Effector memory CD4-positive, alpha-beta T cell (primary cell): ENCODE measurements around the gene C17orf78.
"Not testable (repeated sequence)": the region's sequence is repeated elsewhere in the genome, so short reads cannot be mapped to it uniquely, and the experiment has no call there.

Source experiments
- DNase-seq, 3 donors: peaks; one replicate each; pipeline ENCODE4 v3.0.0-alpha.2; 2020
- H3K27ac ChIP-seq: 2 replicates; pipeline ENCODE4 v1.7.0; 2013; ENCODE audit warnings: mild to moderate bottlenecking, low read length, moderate library complexity; ENCODE audit not compliant: insufficient read depth, poor library complexity, severe bottlenecking
- H3K27me3 ChIP-seq: replicated peaks from 2 replicates; pipeline ENCODE4 v1.7.0; 2013; ENCODE audit warnings: mild to moderate bottlenecking, low read length; ENCODE audit not compliant: insufficient read depth, control insufficient read depth, poor library complexity, severe bottlenecking
- H3K36me3 ChIP-seq: 2 replicates; pipeline ENCODE4 v1.7.0; 2013; ENCODE audit warnings: mild to moderate bottlenecking, low read length, moderate library complexity; ENCODE audit not compliant: control insufficient read depth, insufficient read depth
- H3K4me1 ChIP-seq: 2 replicates; pipeline ENCODE4 v1.7.0; 2013; ENCODE audit warnings: low read length, mild to moderate bottlenecking; ENCODE audit not compliant: control insufficient read depth, insufficient read depth, poor library complexity, severe bottlenecking
- H3K4me3 ChIP-seq: 2 replicates; pipeline ENCODE4 v1.7.0; 2013; ENCODE audit warnings: low read length, low read depth, mild to moderate bottlenecking; ENCODE audit not compliant: insufficient read depth, poor library complexity, severe bottlenecking
- H3K9me3 ChIP-seq: 2 replicates; pipeline ENCODE4 v1.7.0; 2013; ENCODE audit warnings: mild to moderate bottlenecking, low read length, moderate library complexity; ENCODE audit not compliant: control insufficient read depth

Gene C17orf78

DNA sequence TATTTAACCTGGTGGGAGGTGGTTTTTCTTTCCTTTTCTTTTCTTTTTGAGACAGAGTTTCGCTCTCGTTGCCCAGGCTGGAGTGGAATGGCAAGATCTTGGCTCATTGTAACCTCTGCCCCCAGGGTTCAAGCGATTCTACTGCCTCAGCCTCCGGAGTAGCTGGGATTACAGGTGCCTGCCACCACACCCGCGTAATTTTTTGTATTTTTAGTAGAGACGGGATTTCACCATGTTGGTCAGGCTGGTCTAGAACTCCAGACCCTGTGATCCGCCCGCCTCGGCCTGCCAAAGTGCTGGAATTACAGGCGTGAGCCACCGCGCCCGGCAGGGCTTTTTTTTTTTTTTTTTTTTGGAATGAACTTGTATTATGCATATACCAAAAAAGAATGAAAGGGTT, 29.7 kb downstream of the C17orf78 start:
- not testable (repeated sequence) for H3K36me3 ChIP-seq, H3K9me3 ChIP-seq, H3K4me1 ChIP-seq, H3K27me3 ChIP-seq, H3K27ac ChIP-seq, DNase-seq
- H3K4me3 ChIP-seq = peak overlapping the region; percentile 90

DNA sequence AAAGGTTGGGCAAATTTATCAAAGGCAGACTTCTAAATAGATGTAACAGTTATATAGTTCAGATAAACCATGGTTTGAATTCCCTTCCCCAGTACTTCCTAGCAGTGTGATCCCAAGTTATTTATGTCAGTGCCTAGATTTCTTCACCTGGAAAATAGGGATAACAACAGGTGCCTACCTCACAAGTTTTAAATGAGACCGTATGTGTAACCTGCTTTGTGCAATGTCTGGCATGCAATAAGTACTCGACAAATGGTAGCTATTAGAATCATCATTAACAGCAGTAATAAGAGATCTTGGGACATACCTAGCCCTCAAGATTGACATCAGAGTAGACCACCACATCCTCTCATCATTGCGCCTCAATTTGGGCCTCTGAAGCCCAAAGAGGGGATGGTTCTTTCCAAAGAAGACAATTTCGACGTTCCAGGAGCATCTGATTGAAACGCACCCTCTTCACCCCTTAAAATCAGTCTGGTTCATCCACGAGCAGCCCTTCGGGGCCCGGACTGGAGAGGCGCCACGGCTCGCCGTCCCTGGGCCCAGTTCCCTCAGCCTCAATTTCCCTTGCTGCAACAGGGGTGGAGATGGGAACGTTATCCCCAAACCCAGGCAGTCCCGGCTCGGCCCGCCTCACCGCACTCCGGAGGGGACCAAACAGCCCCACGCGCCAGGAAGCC, 30.3 kb downstream of the C17orf78 start:
- no peaks in the 10 kb centered on the region for H3K36me3 ChIP-seq
- H3K4me1 ChIP-seq = peaks cover 4% of the 10 kb centered on the region
- H3K4me3 ChIP-seq = peak overlapping the region; percentile 90
- no peak for DNase-seq
- no peaks in the 10 kb centered on the region for H3K27me3 ChIP-seq
- H3K27ac ChIP-seq = peak overlapping the region; percentile 61
- no peaks in the 10 kb centered on the region for H3K9me3 ChIP-seq

DNA sequence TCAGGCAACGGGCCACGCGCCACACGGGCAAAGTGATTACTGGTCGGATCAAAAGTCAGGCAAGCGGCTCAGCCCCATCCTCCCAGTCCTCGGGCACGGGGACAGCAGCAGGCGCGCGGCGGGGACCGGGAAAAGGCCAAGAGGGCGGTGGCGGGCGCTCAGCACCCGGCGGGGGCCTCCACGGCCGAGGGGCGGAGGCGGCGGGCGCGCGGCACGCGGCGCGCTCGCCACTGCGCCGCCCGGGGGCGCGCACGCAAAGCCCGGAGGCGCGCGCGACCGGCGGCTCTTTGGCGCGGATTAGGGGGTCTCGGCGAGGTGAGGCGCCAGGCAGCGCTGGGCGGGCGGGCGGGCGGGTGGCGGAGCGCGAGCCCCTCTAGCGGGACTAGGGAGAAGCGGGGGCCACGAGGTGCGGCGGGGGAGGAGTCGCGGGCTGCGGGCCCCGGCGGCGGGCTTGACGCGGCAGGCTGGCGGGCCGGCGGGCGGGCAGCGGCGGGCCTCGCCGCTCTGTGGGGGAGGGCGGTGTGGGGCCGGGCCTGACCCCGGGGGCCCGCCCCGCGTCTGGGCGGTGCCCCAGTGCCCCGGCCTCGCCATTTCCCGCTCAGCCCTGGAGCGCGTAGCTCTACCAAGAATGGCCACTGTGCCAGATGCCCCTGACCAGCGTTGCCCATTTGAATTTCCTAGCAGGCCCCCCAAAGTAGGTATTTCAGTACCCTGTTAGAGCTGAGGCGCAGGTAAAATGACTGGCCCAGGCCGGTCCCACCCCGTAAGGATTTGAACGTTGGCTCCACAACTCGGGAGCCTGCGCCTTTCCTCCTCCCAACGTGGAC, 31.1 kb downstream of the C17orf78 start, which contains the start of the genes ACACA and TADA2A:
Gene ACACA (minus strand): TSS at position 202 of the 827 bp plus-strand sequence. CDS start 537 bp downstream, outside the sequence.
Gene TADA2A (plus strand): TSS at position 252 of the 827 bp plus-strand sequence. CDS start 4,480 bp downstream, outside the sequence.
- Histone ChIP-seq H3K4me3 (peak within 1 kb of the TSS; percentile 96), H3K27me3 (no peaks in the 10 kb centered on the region), H3K27ac (peak within 1 kb of the TSS; percentile 68), H3K9me3 (no peaks in the 10 kb centered on the region), H3K4me1 (peaks cover 4% of the 10 kb centered on the region), H3K36me3 (peaks cover 2% of the 10 kb centered on the region)
- peak; percentile 62 to 66 (median 63) for DNase-seq

DNA sequence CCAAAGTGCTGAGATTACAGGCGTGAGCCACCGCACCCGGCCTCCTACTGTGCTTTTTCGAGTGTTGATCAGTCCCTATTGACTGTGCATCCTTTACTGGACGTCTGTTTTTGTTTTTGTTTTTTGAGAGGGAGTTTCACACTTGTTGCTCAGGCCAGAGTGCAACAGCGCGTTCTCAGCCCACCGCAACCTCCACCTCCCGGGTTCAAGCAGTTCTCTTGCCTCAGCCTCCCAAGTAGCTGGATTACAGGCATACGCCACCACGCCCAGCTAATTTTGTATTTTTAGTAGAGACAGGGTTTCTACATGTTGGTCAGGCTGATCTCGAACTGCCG, 32.3 kb downstream of the C17orf78 start:
- not testable (repeated sequence) for H3K36me3 ChIP-seq, H3K4me1 ChIP-seq, DNase-seq, H3K4me3 ChIP-seq, H3K27me3 ChIP-seq, H3K27ac ChIP-seq, H3K9me3 ChIP-seq

GRCh38 chr17:37410357-37410756, 34.6 kb downstream of the C17orf78 start:
- no peak overlapping the region for H3K27ac ChIP-seq
- no peak for DNase-seq
- peaks cover 23% of the 10 kb centered on the region for H3K36me3 ChIP-seq
- no peaks in the 10 kb centered on the region for H3K27me3 ChIP-seq
- H3K4me3 ChIP-seq = no peak overlapping the region
- no peaks in the 10 kb centered on the region for H3K9me3 ChIP-seq
- H3K4me1 ChIP-seq = peaks cover 4% of the 10 kb centered on the region

DNA sequence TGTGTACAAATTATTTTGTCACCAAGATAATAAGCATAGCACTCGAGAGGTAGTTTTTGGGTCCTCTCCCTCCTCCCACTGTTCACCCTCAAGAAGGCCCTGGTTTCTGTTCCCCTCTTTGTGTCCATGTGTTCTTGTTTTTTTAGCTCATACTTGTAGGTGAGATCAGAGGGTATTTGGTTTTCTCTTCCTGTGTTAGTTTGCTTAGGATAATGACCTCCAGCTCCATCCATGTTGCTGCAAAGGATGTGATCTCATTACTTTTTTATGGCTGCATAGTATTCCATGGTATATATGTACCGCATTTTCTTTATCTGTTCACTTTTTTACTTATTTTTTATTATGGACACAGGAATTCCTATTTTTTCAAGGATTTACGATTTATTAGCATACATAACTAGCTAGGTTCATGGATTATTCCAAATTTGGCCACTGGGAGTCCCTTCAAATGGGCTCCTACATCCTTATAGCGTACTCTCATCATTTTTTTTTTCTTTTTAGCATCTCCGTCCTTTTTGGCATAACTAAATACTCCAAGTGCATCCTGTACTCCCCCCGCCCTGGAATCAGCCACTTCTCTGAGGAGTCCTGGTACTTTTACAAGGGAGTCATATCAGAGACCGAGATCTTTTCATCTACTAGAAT, 38.2 kb downstream of the C17orf78 start:
- H3K9me3 ChIP-seq = no peaks in the 10 kb centered on the region
- H3K27ac ChIP-seq = no peak overlapping the region
- H3K36me3 ChIP-seq = peaks cover 27% of the 10 kb centered on the region
- no peaks in the 10 kb centered on the region for H3K4me1 ChIP-seq
- no peaks in the 10 kb centered on the region for H3K27me3 ChIP-seq
- DNase-seq = no peak
- H3K4me3 ChIP-seq = no peak overlapping the region

DNA sequence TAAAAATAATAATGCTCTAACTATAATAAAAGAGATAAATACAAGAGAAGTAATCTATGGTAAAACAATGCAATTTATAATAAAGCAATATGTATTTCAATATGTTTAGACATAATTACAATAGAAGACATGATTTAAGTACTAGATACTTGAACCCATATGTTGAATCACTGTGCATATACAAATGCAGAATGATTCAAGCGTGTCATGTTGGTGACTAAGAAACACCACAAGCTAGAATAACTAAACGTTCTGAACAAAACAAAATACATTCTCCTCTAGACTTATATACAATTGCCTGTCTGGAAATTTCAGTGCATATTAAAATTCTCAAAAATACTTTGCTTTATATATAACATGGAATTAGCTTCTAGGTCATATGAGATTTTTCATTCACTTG, 42.1 kb downstream of the C17orf78 start:
- Histone ChIP-seq H3K27ac (no peak overlapping the region), H3K36me3 (peaks cover 22% of the 10 kb centered on the region)

DNA sequence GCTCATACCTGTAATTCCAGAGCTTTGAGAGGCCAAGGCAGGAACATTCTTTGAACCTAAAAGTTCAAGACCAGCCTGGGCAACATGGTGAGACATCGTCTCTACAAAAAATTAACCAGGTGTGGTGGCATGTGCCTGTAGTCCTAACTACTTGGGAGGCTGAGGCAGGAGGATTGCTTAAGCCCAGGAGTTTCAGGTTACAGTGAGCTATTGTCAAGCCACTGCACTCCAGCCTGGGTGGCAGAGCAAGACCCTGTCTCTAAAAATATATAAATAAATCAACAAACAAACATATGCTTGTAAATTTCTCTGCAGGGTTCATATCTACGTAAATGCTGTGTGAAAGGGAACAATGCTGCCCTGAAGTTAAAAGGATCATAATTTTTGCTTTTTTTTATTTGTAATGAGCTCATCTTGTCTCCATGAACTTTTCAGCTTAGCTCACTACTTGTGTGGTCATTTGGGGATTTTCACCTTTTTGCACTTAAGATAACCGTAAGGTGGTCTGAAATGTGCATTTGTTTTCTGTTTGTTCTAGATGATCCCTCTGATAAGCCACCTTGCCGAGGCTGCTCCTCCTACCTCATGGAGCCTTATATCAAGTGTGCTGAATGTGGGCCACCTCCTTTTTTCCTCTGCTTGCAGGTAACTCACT, 47.3 kb downstream of the C17orf78 start:
- Histone ChIP-seq H3K9me3 (no peaks in the 10 kb centered on the region), H3K4me3 (no peak overlapping the region), H3K36me3 (peaks cover 36% of the 10 kb centered on the region), H3K27ac (no peak overlapping the region), H3K27me3 (no peaks in the 10 kb centered on the region), H3K4me1 (no peaks in the 10 kb centered on the region)
- no peak for DNase-seq

More for the DNA sequence above, 42.1 kb downstream of the C17orf78 start:
- no peaks in the 10 kb centered on the region for H3K4me1 ChIP-seq
- DNase-seq = no peak
- H3K9me3 ChIP-seq = no peaks in the 10 kb centered on the region
- H3K4me3 ChIP-seq = no peak overlapping the region
- no peaks in the 10 kb centered on the region for H3K27me3 ChIP-seq

GRCh38 chr17:37425268-37425667, 49.5 kb downstream of the C17orf78 start:
- Histone ChIP-seq H3K27ac (no peak overlapping the region), H3K9me3 (no peaks in the 10 kb centered on the region), H3K4me1 (no peaks in the 10 kb centered on the region), H3K36me3 (peaks cover 40% of the 10 kb centered on the region), H3K27me3 (no peaks in the 10 kb centered on the region), H3K4me3 (no peak overlapping the region)
- DNase-seq = no peak
